Islet of Langerhans (tissue), 1 donor: Measurements from ENCODE around the gene CFAP46.
"Not testable (repeated sequence)": the region's sequence is repeated elsewhere in the genome, so short reads cannot be mapped to it uniquely, and the experiment has no call there.

Source experiments
- FAIRE-seq: peaks from one replicate; lab custom pipeline; 2011; peaks lifted over from hg19 to GRCh38; lab: Jason Lieb, UNC

CFAP46 gene

DNA sequence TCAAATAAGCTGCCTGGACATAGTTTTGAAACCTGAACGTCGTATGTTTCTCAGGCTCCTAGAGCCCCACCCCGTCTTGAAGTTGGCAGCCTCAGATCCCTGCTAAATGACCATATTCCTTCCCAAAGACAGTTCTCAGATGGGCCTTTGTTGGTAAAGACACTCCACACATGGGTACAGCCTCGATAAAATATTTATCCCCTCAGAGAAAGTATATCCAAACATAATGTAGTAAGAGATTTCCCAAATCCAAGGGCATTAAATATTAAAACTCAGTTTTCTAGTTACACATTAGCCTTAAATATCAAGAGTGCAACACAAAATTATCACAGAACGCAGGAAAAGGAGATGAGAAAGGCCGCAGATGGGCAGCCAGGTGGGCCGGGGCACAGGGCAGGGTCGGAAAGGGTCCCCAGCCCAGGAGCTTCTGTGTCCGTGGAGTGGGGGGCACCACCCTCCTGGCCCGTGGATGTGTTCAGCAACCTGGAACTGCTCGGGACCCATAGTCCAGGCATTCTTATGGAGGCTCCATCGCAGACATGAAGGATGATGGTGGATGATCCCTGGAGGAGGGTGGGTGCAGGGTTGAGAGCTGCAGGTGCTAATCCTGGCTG lies 1.5 kb upstream of the CFAP46 start:
- no peak for FAIRE-seq

DNA sequence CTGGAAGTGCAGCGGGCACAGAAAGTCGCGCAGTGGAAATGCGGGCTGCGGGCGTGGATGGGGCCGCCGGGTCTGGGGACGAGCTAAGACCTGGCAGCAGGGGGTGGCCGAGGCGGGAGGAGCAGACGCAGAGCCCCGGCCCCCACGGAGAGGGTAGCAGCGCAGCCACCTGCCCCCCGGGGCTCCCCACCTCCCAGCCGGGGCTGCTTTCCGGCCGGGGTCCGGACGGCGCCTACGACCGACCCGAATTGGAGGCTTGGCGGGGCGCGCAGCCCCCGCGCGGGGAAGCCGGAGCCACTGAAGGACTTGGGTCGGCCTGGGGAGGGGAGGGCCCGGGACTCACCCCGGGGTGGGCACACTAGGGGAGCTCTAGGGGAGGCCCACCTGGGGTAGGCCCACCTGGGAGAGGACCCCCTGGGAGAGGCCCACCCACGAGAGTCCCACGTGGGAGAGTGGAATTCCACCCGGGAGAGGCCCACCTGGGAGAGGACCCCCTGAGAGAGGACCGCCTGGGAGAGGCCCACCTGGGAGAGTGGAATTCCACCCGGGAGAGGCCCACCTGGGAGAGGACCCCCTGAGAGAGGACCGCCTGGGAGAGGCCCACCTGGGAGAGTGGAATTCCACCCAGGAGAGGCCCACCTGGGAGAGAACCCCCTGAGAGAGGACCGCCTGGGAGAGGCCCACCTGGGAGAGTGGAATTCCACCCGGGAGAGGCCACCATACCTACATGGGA lies 854 bp upstream of the CFAP46 start:
- no peak for FAIRE-seq

DNA sequence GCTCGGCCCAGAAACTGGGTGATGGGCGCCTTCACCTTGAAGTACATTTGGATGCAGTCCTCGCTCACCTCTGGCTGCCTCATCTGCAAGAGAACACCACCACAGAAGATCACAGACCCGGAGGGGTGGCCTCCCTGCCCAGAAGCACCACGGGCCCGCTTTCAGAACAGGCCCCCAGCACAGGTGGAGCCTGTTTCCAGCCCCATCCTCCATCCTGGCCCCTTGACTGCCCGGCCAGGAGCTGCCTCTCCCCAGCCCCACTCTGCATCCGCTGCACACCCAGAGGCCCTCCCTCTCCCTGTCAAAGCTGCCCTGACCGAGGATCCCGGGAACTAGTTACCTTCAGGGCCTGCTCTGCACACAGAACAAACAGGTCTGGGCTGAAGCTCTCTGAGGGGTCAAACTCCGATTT lies 724 bp downstream of the CFAP46 start:
- FAIRE-seq = no peak

DNA sequence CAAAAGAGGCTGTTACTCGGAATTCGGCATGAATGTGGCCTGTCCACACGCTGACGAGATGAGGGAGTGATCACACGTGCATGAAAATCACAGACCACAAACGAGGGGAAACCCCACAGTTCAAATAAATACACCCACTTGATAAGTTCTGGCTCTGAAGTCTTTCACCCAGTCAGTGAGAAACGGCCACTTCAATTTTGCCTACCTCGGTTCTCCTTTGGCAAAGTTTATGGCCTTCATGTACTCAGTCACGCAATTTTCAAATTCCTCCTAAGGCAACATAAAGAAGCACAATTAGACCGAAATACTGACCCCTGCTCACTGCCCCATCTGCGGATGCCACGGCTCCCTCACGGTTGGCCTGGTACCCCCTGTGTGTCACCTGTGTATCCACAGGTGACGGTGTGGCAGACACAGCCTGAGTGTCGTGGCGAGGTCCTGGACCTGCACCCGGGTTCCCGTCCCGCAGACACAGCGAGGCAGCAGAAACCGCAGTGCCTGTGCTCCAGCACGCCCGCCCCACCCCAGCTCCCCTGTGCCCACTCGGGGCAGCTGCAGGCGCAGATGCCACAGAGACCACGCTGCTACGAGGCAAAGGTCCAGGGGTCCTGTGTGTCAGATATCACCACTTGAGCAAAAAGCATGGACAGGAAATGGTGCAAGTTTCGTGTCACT lies 1.4 kb downstream of the CFAP46 start:
- FAIRE-seq = no peak

DNA sequence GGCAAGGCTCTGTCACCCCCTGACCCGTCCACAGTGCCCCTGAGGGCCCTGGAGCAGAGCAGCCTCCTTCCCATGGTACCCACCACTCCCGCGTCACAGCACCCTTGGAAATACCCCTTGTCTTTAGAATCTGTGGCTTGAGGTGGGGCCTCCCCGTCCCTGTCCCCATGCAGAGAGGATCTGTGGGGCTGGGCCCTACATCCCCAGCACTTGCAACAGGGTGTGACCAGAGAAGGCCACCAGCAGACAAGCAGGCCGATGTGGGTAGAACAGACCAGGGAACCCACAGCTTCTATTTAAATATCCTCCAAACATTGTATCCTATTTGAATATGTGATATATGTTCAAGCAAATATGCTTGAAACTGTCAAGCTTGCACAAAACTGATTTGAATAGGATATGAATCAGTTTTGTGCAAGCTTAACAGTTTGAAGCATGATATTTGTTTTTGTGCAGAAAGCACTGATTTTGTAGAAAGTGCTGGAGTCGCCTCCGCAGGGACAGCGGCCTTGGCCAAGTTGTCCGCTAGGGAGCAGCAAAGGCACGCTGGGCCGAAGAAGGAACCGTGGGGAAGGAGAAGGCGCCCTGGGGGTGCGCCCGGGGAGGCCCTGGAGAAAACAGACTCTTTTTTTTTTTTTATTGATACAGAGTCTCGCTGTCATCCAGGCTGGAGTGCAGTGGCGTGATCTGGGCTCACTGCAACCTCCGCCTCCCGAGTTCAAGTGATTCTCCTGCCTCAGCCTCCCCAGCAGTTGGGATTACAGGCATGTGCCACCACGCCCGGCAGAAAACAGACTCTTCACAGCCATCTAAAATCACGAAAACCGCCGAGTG lies 2.2 kb downstream of the CFAP46 start:
- FAIRE-seq = no peak

DNA sequence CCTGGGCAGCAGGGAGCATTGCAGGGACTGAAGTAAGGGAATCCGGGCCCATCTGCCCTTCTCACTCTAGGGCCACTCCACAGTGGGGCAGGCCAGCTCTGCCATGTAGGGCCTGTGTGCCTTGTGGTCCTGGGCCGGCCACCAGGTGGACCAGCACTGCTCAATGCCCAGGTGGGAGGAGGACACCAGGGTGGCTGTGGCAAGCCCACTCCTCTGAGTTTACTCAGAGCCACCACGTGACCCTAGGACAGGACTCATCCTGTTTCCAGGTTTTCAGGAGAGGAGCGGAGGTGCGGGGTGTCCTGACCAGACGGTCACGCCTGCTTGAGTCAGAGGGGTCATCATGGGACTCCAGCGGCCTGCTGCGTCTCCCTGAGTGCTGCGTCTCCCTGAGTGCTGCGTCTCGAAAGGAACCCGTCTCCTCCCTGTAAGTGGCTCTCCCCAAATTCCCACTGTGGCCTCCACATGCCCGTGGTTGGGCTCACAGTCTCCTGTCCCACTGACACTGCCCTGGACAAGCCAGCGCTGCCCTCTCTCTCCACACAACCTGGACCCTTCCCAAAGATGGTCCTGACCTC lies 2.9 kb downstream of the CFAP46 start:
- no peak for FAIRE-seq

DNA sequence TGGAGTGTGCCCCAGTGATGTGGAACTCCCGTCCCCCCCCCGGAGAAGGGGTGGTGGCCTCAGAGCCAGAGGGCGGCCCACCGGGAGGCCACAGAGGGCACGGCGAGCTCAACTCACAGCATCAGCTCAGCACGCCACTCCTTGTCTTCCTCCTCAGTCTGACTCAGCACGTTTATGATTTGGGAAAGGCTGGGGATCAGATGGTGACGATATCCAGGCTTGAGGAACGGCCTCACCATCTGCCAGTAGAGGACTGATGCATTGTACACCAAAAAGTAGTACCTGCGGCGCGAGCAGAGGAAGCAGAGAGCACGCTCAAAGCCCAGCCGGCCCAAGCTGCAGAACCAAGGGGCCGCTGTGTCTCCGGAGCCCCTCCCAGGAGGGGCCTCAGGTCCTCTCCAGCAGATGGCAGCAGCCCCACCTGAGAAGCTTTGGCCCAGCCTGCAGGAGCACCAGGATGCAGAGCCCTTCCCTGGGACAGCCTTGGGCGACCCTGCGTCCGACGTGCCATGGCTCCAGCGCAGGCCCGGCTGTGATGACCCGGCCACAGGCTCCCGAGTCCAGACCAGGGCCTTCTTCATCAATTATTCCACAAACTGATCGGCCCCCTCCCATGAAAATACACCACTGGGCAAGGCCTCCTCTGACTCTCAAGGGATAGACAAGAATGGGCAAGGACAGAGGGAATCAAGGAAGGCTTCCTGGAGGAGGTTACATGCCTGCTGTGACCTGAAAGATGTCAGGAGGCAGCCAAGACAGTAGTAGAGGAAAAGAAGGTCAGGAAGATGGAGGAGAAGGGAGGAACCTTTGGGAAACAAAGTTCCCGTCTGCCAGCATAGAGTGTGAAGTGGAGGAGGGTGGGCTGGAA lies 3.7 kb downstream of the CFAP46 start:
- no peak for FAIRE-seq

DNA sequence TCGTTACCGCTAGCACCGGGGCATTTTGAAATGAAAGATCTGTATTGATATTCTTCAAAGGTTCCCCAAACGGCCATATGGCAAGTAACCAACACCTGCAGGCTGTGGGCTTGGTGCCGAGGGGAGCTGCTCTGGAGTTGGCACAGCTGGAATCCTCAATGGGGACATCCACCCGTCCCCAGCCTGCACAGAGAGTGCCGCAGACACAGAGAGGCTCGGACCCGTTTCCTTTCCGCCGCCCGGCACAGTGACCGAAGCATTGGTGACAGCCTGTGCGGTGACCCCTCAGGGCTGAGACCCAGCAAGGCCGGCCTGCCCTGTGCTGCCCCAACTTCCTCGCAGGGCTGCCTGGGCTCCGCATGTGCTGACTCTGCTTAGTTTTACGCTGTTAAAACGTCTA lies 4.5 kb downstream of the CFAP46 start:
- FAIRE-seq = no peak

DNA sequence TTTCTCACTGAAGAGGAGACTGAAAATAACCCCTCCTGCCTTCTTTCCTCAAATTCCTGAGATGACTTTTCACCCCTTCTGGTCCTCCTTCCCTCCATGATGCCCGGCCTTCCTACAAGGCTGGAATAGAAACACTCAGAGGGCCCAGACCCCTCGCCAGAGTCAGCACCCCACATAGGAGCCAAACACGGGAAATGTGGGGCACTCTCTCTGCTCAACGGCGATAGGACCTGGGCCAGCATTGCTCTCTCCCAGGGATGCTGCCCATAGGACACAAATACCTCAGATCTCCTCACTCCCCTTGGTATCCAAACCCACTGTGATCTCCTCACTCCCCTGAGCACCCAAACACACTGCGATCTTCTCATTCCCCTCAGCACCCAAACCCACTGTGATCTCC lies 7.4 kb downstream of the CFAP46 start:
- no peak for FAIRE-seq

DNA sequence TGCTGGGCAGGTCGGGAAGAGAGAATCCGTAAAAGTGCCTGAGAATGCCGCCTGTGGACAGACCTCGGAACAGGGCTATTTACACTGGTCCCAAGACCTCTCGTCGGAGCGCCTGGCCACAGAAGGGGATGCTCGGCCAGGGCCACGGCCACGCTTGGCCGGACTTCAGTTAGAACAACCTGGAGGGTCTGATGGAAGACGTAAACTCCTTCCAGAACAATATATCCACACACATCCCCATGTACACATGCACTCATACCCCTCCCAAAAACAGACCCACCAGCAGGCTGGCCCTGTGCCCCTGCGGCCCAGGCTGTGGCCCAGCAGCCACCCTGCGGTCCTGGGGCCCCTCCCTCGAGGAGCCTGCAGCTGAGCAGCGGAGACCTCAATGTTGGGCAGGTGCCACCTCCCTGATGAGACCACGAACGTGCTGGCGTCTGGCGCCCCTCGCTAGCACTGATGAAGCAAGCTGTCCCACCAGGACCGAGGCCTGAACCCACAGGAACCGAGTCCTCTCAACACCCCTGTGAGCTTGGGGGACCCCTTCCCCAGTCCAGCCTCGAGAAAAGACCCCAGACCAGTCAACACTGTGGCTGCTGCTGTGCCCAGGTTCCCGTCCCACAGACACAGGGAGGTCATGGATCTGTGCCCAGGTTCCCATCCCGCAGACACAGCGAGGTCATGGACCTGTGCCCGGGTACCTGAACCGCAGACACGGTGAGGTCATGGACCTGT lies 8.9 kb downstream of the CFAP46 start:
- no peak for FAIRE-seq

DNA sequence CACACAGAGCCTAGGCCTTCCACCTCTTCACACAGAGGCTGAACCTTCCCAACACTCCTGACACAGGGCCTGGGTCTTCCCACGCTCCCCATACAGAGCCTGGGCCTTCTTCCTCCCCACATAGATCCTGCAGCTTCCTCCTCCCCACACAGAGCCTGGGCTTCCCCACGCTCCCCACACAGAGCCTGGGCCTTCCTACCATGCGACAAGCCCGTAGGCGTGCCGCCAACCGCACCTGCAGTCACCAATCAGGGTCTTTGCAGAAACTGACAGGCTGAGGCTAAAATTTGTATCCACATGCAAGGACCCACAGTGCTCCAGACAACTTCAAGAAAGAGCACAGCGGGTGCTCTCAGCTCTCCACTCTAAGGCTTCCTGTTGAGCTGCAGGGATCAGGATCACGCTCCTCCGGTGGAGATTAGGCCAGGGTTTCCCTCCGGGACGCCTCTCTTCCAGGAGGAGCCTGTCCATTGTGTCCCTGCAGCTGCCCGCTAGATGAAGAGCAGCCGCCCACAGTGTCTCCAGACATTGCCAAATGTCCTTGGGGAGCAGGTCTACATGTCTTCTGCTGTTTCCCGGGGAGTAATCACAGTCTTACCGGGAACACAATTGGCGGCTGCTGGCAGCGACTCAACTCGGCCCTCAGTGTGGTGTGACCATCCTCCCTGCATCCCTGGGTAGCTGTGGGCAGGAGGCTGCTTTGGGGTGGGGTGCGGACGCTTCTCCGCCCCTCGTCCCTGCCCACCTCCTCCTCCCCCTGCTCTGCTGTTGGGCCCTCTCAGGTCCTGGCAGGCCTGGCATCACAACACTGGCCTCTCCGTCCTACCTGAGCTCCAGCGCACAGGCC lies 9.7 kb downstream of the CFAP46 start:
- no peak for FAIRE-seq

DNA sequence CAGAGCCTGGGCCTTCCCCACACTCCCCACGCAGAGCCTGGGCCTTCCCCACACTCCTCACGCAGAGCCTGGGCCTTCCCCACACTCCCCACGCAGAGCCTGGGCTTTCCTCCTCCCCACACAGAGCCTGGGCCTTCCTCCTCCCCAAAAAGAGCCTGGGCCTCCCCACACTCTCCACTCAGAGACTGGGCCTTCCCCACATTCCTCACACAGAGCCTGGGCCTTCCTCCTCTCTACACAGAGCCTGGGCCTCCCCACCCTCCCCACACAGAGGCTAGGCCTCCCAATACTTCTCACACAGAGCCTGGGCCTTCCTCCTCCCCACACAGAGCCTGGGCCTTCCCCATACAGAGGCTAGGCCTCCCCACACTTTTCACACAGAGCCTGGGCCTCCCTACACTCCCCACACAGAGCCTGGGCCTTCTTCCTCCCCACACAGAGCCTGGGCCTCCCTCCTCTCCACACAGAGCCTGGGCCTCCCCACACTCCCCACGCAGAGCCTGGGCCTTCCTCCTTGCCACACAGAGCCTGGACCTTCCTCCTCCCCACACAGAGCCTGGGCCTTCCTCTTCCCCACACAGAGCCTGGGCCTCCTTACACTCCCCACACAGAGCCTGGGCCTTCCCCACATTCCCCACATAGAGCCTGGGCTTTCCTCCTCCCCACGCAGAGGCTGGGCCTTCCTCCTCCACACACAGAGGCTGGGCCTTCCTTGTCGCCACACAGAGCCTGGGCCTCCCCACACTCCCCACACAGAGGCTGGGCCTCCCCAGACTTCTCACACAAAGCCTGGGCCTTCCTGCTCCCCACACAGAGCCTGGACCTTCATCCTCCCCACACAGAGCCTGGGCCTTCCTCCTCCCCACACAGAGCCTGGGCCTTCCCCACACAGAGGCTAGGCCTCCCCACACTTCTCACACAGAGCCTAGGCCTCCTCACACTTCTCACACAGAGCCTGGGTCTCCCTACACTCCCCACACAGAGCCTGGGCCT lies 10.8 kb downstream of the CFAP46 start:
- FAIRE-seq = not testable (repeated sequence)

DNA sequence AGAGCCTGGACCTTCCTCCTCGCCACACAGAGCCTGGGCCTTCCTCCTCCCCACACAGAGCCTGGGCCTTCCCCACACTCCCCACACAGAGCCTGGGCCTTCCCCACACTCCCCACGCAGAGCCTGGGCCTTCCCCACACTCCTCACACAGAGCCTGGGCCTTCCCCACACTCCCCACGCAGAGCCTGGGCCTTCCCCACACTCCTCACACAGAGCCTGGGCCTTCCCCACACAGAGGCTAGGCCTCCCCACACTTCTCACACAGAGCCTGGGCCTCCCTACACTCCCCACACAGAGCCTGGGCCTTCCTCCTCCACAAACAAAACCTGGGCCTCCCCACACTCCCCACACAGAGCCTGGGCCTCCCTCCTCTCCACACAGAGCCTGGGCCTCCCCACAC lies 11.7 kb downstream of the CFAP46 start:
- FAIRE-seq = not testable (repeated sequence)

DNA sequence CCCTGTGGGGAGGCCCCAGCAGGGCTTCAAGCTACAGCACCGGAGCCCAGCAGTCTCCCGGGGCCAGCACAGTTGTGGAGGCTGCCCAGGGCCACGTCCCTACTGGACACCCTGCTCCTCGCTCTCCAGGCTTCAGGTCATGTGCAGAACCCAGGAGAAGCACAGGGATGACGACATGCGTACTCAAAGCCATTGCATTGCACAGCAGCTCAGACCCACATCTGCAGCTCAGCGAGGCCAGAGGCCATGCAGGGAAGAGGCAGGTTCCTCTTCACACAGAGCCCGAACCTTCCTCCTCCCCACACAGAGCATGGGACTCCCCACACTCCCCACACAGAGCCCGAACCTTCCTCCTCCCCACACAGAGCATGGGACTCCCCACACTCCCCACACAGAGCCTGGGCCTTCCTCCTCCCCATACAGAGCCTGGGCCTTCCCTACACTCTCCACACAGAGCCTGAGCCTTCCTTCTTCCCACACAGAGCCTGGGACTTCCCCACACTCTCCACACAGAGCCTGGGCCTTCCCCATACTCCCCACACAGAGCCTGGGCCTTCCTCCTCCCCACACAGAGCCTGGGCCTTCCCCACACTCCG lies 12.3 kb downstream of the CFAP46 start:
- FAIRE-seq = no peak

DNA sequence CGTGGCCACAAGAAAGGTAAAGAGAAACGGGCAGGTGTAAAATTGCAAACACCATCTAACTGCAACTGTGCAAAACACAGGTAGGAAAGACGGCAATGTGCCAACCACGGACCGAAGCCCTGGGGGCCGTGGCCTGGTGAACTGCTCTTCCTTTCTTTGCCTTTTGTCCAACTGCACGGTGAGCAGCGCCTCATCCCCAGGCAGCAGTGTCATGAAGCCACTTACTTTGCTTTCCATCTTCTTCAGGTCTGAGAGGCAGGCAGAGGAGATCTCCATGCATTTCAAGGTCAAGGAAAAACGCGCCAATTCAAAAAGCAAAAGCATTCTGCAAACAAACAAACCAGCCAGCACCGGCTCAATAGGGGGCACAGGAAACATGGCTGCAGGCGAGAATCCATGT lies 12.9 kb downstream of the CFAP46 start:
- no peak for FAIRE-seq

DNA sequence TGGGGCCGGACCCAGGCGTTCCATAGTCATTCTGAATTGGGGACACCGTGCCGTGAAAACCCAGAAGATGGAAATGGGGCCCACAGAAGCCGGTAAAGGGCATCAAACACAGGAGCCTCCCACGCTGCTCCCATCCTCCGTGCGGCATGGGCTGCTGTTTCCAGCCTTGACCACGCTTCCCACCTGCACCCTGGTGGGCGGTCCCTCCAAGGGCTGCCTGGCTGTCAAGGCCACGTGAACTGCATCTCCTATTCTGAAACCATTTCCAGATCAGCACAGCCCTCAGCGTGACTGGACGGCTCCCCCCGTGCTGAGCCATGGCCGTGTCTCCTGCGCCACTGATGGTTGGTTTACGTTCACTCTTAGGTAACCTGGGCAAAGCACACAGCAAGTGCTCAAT lies 14.1 kb downstream of the CFAP46 start:
- no peak for FAIRE-seq

DNA sequence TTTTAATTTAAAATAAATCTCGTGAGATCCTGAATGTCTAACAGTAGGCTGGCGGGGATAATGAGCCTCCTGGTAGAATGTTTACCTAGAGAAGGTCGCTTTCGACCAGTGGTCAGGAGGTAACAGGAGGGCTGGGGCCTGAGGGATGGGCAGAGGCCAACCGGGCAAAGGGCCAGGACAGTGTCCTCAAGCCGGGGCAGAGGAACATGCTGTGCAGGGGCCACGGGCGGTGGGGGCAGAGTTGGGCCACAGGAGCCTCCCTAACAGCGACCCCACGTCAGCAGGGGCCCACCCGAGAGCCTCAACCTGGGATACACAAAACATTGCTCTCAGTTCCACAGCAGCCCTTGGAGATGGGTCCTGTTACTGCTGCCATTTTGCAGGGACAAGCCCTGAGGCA lies 14.5 kb downstream of the CFAP46 start:
- FAIRE-seq = no peak
